SU-DHL-6 (cell line): Measurements from ENCODE around the gene ZNF831.

Experiments used
- H2AFZ ChIP-seq: fragments of 200-600 bp; sonication (generic); 2 replicates; pipeline ENCODE4 v1.6.1; 2014; ENCODE audit warnings: low read depth, mild to moderate bottlenecking, moderate library complexity, mixed read lengths, antibody characterized with exemption, low read length; ENCODE audit not compliant: severe bottlenecking
- H3F3A ChIP-seq: fragments of 200-600 bp; shearing (Covaris generic); 2 replicates; pipeline ENCODE4 v1.6.0; 2016; ENCODE audit warnings: antibody characterized with exemption, mild to moderate bottlenecking; ENCODE audit not compliant: insufficient read depth
- H3K27ac ChIP-seq: fragments of 200-600 bp; sonication (generic); 2 replicates; pipeline ENCODE4 v1.5.1; 2016; ENCODE audit warnings: low read depth, mild to moderate bottlenecking, low read length, moderate library complexity, mixed read lengths
- H3K27me3 ChIP-seq: fragments of 200-600 bp; sonication (generic), shearing (Covaris generic); 2 replicates; pipeline ENCODE4 v1.6.0; 2014; ENCODE audit warnings: mild to moderate bottlenecking, low read length
- H3K36me3 ChIP-seq: fragments of 200-600 bp; sonication (generic); 2 replicates; pipeline ENCODE4 v1.6.1; 2014; ENCODE audit warnings: mild to moderate bottlenecking, low read length, mixed read lengths
- H3K4me2 ChIP-seq: fragments of 300-600, 200-600 bp; shearing (Covaris generic), sonication (generic); 2 replicates; pipeline ENCODE4 v1.6.0; 2014; ENCODE audit warnings: low read length, low read depth, mild to moderate bottlenecking; ENCODE audit not compliant: poor library complexity, severe bottlenecking
- H3K4me3 ChIP-seq: fragments of 200-600 bp; sonication (generic); 2 replicates; pipeline ENCODE4 v1.5.1; 2014; ENCODE audit warnings: antibody characterized with exemption, low read length, mild to moderate bottlenecking, mixed read lengths; ENCODE audit not compliant: insufficient read depth, poor library complexity, severe bottlenecking
- H3K79me2 ChIP-seq: fragments of 200-600 bp; sonication (generic); 2 replicates; pipeline ENCODE4 v1.6.1; 2014; ENCODE audit warnings: mild to moderate bottlenecking, low read length, moderate library complexity; ENCODE audit not compliant: insufficient read depth
- H3K9ac ChIP-seq: fragments of 200-600 bp; sonication (generic); 2 replicates; pipeline ENCODE4 v1.7.0; 2014; ENCODE audit warnings: mild to moderate bottlenecking, low read length
- H3K9me2 ChIP-seq: fragments of 200-600 bp; sonication (generic); replicated peaks from 2 replicates; pipeline ENCODE4 v1.6.1; 2014; ENCODE audit warnings: low read length; ENCODE audit not compliant: insufficient read depth
- H3K9me3 ChIP-seq: fragments of 200-600 bp; sonication (generic); 2 replicates; pipeline ENCODE4 v1.6.1; 2014; ENCODE audit warnings: low read length, mixed read lengths; ENCODE audit not compliant: insufficient read depth
- H4K20me1 ChIP-seq: fragments of 200-600 bp; sonication (generic); 2 replicates; pipeline ENCODE4 v1.6.1; 2014; ENCODE audit warnings: low read depth, mild to moderate bottlenecking, antibody characterized with exemption, low read length, moderate library complexity, mixed read lengths
- CTCF ChIP-seq: fragments of 200-600 bp; sonication (generic); IDR thresholded peaks from one replicate; pipeline ENCODE4 v1.5.1; 2017; ENCODE audit warnings: antibody characterized with exemption, mild to moderate bottlenecking, low read length, moderate library complexity; ENCODE audit not compliant: insufficient read depth, poor library complexity, severe bottlenecking
- EZH2phosphoT487 ChIP-seq: fragments of 200-600 bp; sonication (generic), shearing (Covaris generic); conservative IDR thresholded peaks from 2 replicates; pipeline ENCODE4 v1.6.1; 2018; ENCODE audit warnings: mild to moderate bottlenecking, antibody characterized with exemption, low read length, moderate library complexity, mixed read lengths

Gene ZNF831

GRCh38 chr20:59183751-59184150 is 20.1 kb downstream of the ZNF831 start:
- no peak overlapping the region for H3K9ac ChIP-seq
- no peak overlapping the region for H3K4me3 ChIP-seq
- no peaks in the 10 kb centered on the region for H3K9me3 ChIP-seq
- no peaks in the 10 kb centered on the region for H3K9me2 ChIP-seq
- H3F3A ChIP-seq, result no peaks in the 10 kb centered on the region
- no peak overlapping the region for H3K4me2 ChIP-seq
- H2AFZ ChIP-seq, result no peak overlapping the region
- no peaks in the 10 kb centered on the region for H4K20me1 ChIP-seq
- no peaks in the 10 kb centered on the region for H3K79me2 ChIP-seq
- no peaks in the 10 kb centered on the region for H3K36me3 ChIP-seq
- H3K27ac ChIP-seq, result no peak overlapping the region
- no peaks in the 10 kb centered on the region for H3K27me3 ChIP-seq
- TF ChIP-seq CTCF (no peak), EZH2phosphoT487 (no peak)

- Histone ChIP-seq H4K20me1 (no peaks in the 10 kb centered on the region), H3K9ac (no peak overlapping the region), H3K4me2 (no peak overlapping the region), H3K27ac (no peak overlapping the region), H3K36me3 (no peaks in the 10 kb centered on the region), H3K27me3 (no peaks in the 10 kb centered on the region), H2AFZ (no peak overlapping the region), H3K4me3 (no peak overlapping the region), H3K9me3 (no peaks in the 10 kb centered on the region), H3K9me2 (no peaks in the 10 kb centered on the region), H3F3A (no peaks in the 10 kb centered on the region), H3K79me2 (no peaks in the 10 kb centered on the region)
- TF ChIP-seq EZH2phosphoT487 (no peak), CTCF (no peak)
Measured at GRCh38 chr20:59184880-59185447, 21.3 kb downstream of the ZNF831 start.

- no peaks in the 10 kb centered on the region for H3K9me2 ChIP-seq
- H3K9ac ChIP-seq, result no peak overlapping the region
- no peaks in the 10 kb centered on the region for H4K20me1 ChIP-seq
- H3K4me3 ChIP-seq, result no peak overlapping the region
- H3K27ac ChIP-seq, result no peak overlapping the region
- no peak overlapping the region for H2AFZ ChIP-seq
- no peaks in the 10 kb centered on the region for H3F3A ChIP-seq
- H3K79me2 ChIP-seq, result no peaks in the 10 kb centered on the region
- TF ChIP-seq EZH2phosphoT487, result no peak
- TF ChIP-seq CTCF, result no peak
- H3K36me3 ChIP-seq, result no peaks in the 10 kb centered on the region
- H3K27me3 ChIP-seq, result no peaks in the 10 kb centered on the region
- H3K4me2 ChIP-seq, result no peak overlapping the region
- no peaks in the 10 kb centered on the region for H3K9me3 ChIP-seq
Measured at GRCh38 chr20:59185809-59186208, 22.2 kb downstream of the ZNF831 start.
